K562 (cell line): ENCODE results near the gene CRLF1. TPM values are rescaled to one million over a fixed set of nuclear protein-coding genes. Genes with fewer than 3 reads are reported as not detected.
A peak's percentile ranks its signal among the peaks of the same experiment; 100 is the strongest.

ENCODE experiments used
- CREB3 ChIP-seq: fragments of 450-650 bp; conservative IDR thresholded peaks from 2 replicates; pipeline ENCODE4 v1.6.1; 2016; ENCODE audit warnings: missing genetic modification characterization, low read depth, mild to moderate bottlenecking, missing compliant biosample characterization, moderate library complexity
- E2F3 ChIP-seq: fragments of 250-450 bp; sonication (Bioruptor Pico); IDR thresholded peaks from 2 replicates; pipeline ENCODE4 v1.4.0; 2020; ENCODE audit warnings: mild to moderate bottlenecking
- E4F1 ChIP-seq: fragments of 250-450 bp; sonication (Bioruptor Pico); IDR thresholded peaks from 2 replicates; pipeline ENCODE4 v1.5.0; 2021; ENCODE audit warnings: mild to moderate bottlenecking, borderline replicate concordance
- EWSR1 ChIP-seq: fragments of 450-650 bp; IDR thresholded peaks from 2 replicates; pipeline ENCODE4 v1.6.1; 2018; ENCODE audit warnings: borderline replicate concordance, mild to moderate bottlenecking, low read depth, moderate library complexity; ENCODE audit not compliant: partially characterized antibody
- GATAD2A ChIP-seq: fragments of 450-650 bp; IDR thresholded peaks from 2 replicates; pipeline ENCODE4 v1.6.1; 2017
- IFI16 ChIP-seq: fragments of 250-450 bp; sonication (Bioruptor Pico); IDR thresholded peaks from 2 replicates; pipeline ENCODE4 v2.1.2; 2022; ENCODE audit warnings: mild to moderate bottlenecking, inconsistent platforms
- KLF10 ChIP-seq: fragments of 250-450 bp; sonication (Bioruptor Pico); IDR thresholded peaks from 2 replicates; pipeline ENCODE4 v1.6.1; 2021; ENCODE audit warnings: matching md5 sums
- PHB2 ChIP-seq: fragments of 450-650 bp; IDR thresholded peaks from 2 replicates; pipeline ENCODE4 v1.6.1; 2017; ENCODE audit warnings: low read depth
- TAF15 ChIP-seq: fragments of 200-400 bp; formaldehyde crosslinking; IDR thresholded peaks from 2 replicates; pipeline ENCODE4 v1.6.1; 2017; ENCODE audit warnings: mild to moderate bottlenecking, low read depth, low read length, moderate library complexity
- XRCC3 ChIP-seq: fragments of 450-650 bp; IDR thresholded peaks from 2 replicates; pipeline ENCODE4 v1.6.1; 2017; ENCODE audit warnings: mild to moderate bottlenecking, moderate library complexity
- ZNF121 ChIP-seq: sonication (generic); formaldehyde crosslinking; conservative IDR thresholded peaks from 2 replicates; pipeline ENCODE4 v1.8.0; 2022; ENCODE audit warnings: missing genetic modification reagents
- ZNF444 ChIP-seq: fragments of 250-450 bp; sonication (Bioruptor Pico); IDR thresholded peaks from 2 replicates; pipeline ENCODE4 v1.4.0; 2020; ENCODE audit warnings: mild to moderate bottlenecking, moderate library complexity
- ZNF830 ChIP-seq: fragments of 250-450 bp; sonication (Bioruptor Pico); IDR thresholded peaks from 2 replicates; pipeline ENCODE4 v1.5.0; 2021; ENCODE audit warnings: mild to moderate bottlenecking
- polyA plus RNA-seq, 8 experiments: library from polyadenylated mRNA; depleted of rRNA in 4 of 8; stranded (reverse) in 5 of 8; unstranded in 3 of 8; fragments of >200 nt; fragmentation: Nextera tagmentation in 2 of 8; fragmentation: Illumina TruSeq in 1 of 8; extraction: Ambion mirVana in 2 of 8; extraction: Trizol in 1 of 8; gene quantifications; 2 replicates each; pipeline versions ENCODE4 v1.2.1 to v1.2.3, GENCODE V29; 2011 to 2014; ENCODE audit warnings: inconsistent platforms in 1 of 8, missing spikeins in 1 of 8
- total RNA-seq, 7 experiments: library from RNA; depleted of rRNA in 6 of 7; stranded (reverse); fragments of >200 nt in 6 of 7; fragmentation: Illumina TruSeq in 2 of 7; extraction: Trizol in 2 of 7; gene quantifications; 2 replicates each; pipeline versions ENCODE4 v1.2.1 to v1.2.3, GENCODE V29; 2011 to 2021; ENCODE audit warnings: low replicate concordance in 1 of 7
- TF ChIP-seq, protein P1 (sequence below): sonication (generic); formaldehyde crosslinking; IDR thresholded peaks from 2 replicates; pipeline ENCODE4 v1.8.0; 2022; ENCODE audit warnings: missing genetic modification reagents, mild to moderate bottlenecking, borderline replicate concordance
- TF ChIP-seq, protein P2 (sequence below): fragments of 150-350 bp; conservative IDR thresholded peaks from 2 replicates; pipeline ENCODE4 v1.6.1; 2014; ENCODE audit warnings: low read length
- TF ChIP-seq, protein P3 (sequence below): conservative IDR thresholded peaks from 2 replicates; pipeline ENCODE4 v1.6.1; 2011; ENCODE audit warnings: low read depth, mild to moderate bottlenecking, low read length; ENCODE audit not compliant: control insufficient read depth

The CRLF1 gene
- total and polyA plus RNA-seq, 9 of the 15 experiments (the other 6 are each of a cell fraction or from before 2014, with no cell fraction given), result 0.85 to 3.6 (median 1.7) TPM

DNA sequence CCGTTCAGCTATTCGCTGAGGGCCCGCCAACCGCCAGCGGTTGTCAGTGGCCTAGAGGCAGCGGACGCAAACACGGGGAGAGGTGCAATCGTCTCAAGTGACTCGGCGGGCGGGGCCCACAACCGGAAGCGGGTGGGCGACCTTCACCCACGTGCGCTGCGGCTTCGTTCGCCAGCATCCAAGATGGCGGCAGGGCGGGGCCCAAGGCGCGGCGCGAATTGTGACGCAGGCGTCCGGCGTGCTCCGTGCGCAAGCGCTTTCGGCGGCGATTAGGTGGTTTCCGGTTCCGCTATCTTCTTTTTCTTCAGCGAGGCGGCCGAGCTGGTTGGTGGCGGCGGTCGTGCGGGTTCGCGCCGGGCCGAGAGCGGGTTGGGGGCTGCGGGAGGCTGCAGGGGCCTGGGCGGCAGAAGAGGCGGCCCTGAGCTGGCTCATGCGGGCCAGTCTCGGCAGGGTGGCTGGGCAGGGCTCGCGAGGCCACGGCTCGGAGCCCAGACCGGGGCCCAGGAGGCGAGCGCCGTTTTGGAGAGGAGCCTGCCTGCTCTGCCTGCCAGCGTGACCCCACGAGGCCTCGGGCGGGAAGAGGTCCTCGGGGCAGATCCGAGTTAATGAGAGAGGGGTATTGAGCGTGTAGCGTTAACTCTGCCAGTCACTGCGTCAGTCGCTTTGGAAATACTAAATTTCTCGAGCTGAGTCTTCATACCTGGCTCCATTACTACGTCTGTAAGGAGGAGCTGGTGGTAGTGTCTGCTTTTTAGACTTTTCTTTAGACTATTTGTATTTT is 34.8 kb downstream of the CRLF1 start, which contains the start of gene UBA52 (continued):
- TF ChIP-seq, protein P1, sequence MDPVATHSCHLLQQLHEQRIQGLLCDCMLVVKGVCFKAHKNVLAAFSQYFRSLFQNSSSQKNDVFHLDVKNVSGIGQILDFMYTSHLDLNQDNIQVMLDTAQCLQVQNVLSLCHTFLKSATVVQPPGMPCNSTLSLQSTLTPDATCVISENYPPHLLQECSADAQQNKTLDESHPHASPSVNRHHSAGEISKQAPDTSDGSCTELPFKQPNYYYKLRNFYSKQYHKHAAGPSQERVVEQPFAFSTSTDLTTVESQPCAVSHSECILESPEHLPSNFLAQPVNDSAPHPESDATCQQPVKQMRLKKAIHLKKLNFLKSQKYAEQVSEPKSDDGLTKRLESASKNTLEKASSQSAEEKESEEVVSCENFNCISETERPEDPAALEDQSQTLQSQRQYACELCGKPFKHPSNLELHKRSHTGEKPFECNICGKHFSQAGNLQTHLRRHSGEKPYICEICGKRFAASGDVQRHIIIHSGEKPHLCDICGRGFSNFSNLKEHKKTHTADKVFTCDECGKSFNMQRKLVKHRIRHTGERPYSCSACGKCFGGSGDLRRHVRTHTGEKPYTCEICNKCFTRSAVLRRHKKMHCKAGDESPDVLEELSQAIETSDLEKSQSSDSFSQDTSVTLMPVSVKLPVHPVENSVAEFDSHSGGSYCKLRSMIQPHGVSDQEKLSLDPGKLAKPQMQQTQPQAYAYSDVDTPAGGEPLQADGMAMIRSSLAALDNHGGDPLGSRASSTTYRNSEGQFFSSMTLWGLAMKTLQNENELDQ (CRISPR knock-in tag), result no peak
- TF ChIP-seq ZNF444 (CRISPR knock-in tag) (no peak), XRCC3 (no peak), E2F3 (CRISPR knock-in tag) (no peak), TAF15 (no peak), PHB2 (no peak), ZNF121 (CRISPR knock-in tag) (no peak), E4F1 (CRISPR knock-in tag) (no peak), GATAD2A (no peak), IFI16 (no peak), EWSR1 (no peak), KLF10 (CRISPR knock-in tag) (no peak), ZNF830 (CRISPR knock-in tag) (no peak), CREB3 (tag) (no peak)
- TF ChIP-seq, protein P2, sequence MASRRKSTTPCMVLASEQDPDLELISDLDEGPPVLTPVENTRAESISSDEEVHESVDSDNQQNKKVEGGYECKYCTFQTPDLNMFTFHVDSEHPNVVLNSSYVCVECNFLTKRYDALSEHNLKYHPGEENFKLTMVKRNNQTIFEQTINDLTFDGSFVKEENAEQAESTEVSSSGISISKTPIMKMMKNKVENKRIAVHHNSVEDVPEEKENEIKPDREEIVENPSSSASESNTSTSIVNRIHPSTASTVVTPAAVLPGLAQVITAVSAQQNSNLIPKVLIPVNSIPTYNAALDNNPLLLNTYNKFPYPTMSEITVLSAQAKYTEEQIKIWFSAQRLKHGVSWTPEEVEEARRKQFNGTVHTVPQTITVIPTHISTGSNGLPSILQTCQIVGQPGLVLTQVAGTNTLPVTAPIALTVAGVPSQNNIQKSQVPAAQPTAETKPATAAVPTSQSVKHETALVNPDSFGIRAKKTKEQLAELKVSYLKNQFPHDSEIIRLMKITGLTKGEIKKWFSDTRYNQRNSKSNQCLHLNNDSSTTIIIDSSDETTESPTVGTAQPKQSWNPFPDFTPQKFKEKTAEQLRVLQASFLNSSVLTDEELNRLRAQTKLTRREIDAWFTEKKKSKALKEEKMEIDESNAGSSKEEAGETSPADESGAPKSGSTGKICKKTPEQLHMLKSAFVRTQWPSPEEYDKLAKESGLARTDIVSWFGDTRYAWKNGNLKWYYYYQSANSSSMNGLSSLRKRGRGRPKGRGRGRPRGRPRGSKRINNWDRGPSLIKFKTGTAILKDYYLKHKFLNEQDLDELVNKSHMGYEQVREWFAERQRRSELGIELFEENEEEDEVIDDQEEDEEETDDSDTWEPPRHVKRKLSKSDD, result no peak
- TF ChIP-seq, protein P3, sequence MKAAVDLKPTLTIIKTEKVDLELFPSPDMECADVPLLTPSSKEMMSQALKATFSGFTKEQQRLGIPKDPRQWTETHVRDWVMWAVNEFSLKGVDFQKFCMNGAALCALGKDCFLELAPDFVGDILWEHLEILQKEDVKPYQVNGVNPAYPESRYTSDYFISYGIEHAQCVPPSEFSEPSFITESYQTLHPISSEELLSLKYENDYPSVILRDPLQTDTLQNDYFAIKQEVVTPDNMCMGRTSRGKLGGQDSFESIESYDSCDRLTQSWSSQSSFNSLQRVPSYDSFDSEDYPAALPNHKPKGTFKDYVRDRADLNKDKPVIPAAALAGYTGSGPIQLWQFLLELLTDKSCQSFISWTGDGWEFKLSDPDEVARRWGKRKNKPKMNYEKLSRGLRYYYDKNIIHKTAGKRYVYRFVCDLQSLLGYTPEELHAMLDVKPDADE, result peak; percentile 97
